ENCODE data around the gene DNM1. TPM values are rescaled to one million over a fixed set of nuclear protein-coding genes. Genes with fewer than 3 reads are reported as not detected.

DNM1 gene
- total RNA-seq, 1 donor from 2014 or later = 33.5 TPM

Other genes with a start within 250 kb of the DNM1 start
- 5.0 and 39.1 TPM in 2 replicates for gene EEIG1, start 222.4 kb upstream of the DNM1 start, total RNA-seq
- gene NAIF1, start 136.1 kb upstream of the DNM1 start, total RNA-seq = 7.6 and 13.5 TPM in 2 replicates
- 9.8 and 12.3 TPM in 2 replicates for gene SLC25A25, start 135.1 kb upstream of the DNM1 start, total RNA-seq
- gene PTGES2, start 75.7 kb upstream of the DNM1 start, total RNA-seq = 80.0 and 96.9 TPM in 2 replicates
- 23.6 and 38.2 TPM in 2 replicates for gene LCN2, start 53.9 kb upstream of the DNM1 start, total RNA-seq
- gene BBLN, start 43.1 kb upstream of the DNM1 start, total RNA-seq = 60.3 and 79.9 TPM in 2 replicates
- gene CIZ1, start 11.8 kb upstream of the DNM1 start, total RNA-seq = 10.9 and 38.1 TPM in 2 replicates
- 47.9 and 89.6 TPM in 2 replicates for gene GOLGA2, start 72.6 kb downstream of the DNM1 start, total RNA-seq
- 15.5 and 22.6 TPM in 2 replicates for gene SWI5, start 72.9 kb downstream of the DNM1 start, total RNA-seq
- gene TRUB2, start 119.1 kb downstream of the DNM1 start, total RNA-seq = 15.2 and 17.4 TPM in 2 replicates
- gene COQ4, start 119.5 kb downstream of the DNM1 start, total RNA-seq = 35.5 and 38.2 TPM in 2 replicates
- 27.6 and 47.5 TPM in 2 replicates for gene SLC27A4, start 137.1 kb downstream of the DNM1 start, total RNA-seq
- 21.9 and 43.7 TPM in 2 replicates for gene URM1, start 168.0 kb downstream of the DNM1 start, total RNA-seq
- 43.4 and 50.4 TPM in 2 replicates for gene CERCAM, start 217.5 kb downstream of the DNM1 start, total RNA-seq